OCI-LY3 (cell line): ENCODE measurements around the gene ATP8A2.

Experiments
- CTCF ChIP-seq: fragments of 200-600, 300-600 bp; sonication (generic); IDR thresholded peaks from 2 replicates; pipeline ENCODE4 v1.5.1; 2014; ENCODE audit warnings: antibody characterized with exemption, low read length, low read depth
- EZH2phosphoT487 ChIP-seq: fragments of 200-600 bp; shearing (Covaris generic); IDR thresholded peaks from 2 replicates; pipeline ENCODE4 v1.6.1; 2018; ENCODE audit warnings: antibody characterized with exemption, mixed run types, low read depth

GRCh38 chr13:25927363-25927762 lies 555.6 kb downstream of the ATP8A2 start:
- TF ChIP-seq CTCF (no peak), EZH2phosphoT487 (no peak)
